Measurements from ENCODE around the gene OBSL1.

The OBSL1 gene

DNA sequence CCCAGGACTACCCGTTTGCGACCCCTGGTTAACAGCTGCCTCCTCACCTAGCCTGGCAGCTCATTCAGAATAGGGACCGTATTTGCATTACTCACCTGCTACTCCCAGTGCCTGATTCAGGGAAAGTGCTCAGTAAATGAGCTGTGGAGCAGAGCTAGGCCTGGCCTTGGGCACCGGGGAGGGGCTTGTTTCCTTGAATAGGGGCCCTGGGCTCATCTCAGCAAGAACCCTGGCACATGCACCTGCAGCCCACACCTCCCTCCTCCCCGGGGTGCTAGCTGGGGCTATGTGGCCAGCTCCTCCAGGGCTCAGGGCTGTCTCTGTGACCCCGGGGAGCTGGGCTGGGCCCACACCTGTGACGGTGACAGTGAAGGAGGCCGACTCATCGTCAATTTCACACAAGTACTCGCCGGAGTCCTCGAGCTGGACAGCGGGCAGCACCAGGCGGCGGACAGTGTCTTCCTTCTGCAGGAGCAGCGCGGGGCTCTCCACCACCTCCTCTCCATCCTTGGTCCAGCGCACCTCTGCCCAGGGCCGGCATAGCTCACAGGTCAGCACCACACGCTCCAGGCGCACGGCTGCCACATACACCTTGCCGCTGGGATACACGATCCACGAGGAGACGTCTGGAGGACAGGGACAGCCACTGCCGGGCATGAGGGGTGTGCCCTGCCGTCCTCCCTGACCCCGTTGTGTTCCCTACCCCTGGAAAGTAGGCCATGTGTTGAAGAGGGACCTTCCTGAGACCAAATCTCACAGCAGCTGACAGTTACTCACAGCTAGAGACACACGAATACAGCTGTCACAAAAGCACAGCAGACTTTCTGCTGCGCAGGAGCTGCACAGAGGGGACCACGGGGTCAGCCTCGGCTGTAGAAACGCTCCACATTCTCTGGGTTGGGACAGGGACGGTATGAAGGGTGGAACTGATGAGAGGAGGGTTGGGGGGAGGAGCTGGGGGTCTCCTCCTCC lies 9.0 kb downstream of the OBSL1 start:
- H3K27ac ChIP-seq (ENCODE audit: low read length) = no peak overlapping the region
- peaks cover 13% of the 10 kb centered on the region; the same call in 1 of the 2 replicates for H3K36me3 ChIP-seq (ENCODE audit: insufficient read depth, low read depth, low read length)
- H3K4me1 ChIP-seq (ENCODE audit: insufficient read depth, low read length) = peaks cover 50% of the 10 kb centered on the region
- H3K9me3 ChIP-seq (ENCODE audit: insufficient read depth, low read depth, low read length) = no peaks in the 10 kb centered on the region
- no peak overlapping the region for H3K4me3 ChIP-seq (ENCODE audit: low read length)
- peak overlapping the region; percentile 45; the same call in 1 of the 2 replicates for H3K9ac ChIP-seq (ENCODE audit: low read depth, low read length)
- no peaks in the 10 kb centered on the region for H3K27me3 ChIP-seq (ENCODE audit: insufficient read depth, low read length)

DNA sequence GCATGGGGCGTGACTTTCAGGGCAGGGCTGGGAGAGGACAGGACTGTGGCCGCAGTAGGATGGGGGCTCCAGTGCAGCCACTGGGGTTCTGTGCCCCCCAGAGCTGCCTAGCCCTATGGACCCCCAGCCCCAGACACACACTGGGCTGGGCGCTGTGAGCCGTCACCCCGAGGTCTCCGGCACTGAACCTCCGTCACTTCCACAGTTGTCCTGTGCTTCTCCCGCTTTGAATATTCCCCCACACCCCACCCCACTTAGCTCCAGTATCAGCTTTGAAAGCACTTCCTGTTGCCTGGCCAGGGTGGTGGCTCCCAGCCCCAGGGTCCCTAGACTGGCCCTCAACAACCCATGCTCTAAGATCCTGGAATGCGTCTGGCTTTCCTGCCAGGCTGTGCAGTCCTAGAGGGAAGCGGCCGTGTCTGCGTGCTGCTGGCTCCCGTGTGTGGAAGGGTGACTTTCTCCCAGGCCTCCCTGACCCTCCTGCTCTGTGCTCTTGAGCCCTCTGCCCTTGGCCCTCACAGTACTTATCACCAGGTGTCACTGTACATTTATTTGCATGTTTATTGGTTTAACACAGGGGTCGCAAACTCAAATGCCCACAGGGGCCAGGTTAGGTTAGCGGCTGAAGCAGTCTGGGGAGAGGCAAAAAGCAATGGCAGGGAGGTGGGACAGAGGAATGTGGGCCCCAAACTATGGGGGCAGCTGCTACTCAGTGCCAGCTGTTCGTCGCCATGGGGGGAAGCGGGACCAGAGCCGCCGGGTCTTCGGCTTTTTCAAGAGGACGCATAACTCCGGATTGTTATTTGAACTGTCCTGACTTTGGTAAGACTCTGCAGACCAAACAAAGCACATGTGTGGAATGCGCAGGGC lies 9.9 kb downstream of the OBSL1 start:
- no peak overlapping the region for H3K4me3 ChIP-seq (ENCODE audit: low read length)
- H3K27ac ChIP-seq (ENCODE audit: low read length) = no peak overlapping the region
- peaks cover 47% of the 10 kb centered on the region for H3K4me1 ChIP-seq (ENCODE audit: insufficient read depth, low read length)
- no peaks in the 10 kb centered on the region for H3K9me3 ChIP-seq (ENCODE audit: insufficient read depth, low read depth, low read length)
- H3K36me3 ChIP-seq (ENCODE audit: insufficient read depth, low read depth, low read length) = peaks cover 8% of the 10 kb centered on the region; the same call in 1 of the 2 replicates
- H3K9ac ChIP-seq (ENCODE audit: low read depth, low read length) = peak overlapping the region; percentile 45; the same call in 1 of the 2 replicates
- H3K27me3 ChIP-seq (ENCODE audit: insufficient read depth, low read length) = no peaks in the 10 kb centered on the region

DNA sequence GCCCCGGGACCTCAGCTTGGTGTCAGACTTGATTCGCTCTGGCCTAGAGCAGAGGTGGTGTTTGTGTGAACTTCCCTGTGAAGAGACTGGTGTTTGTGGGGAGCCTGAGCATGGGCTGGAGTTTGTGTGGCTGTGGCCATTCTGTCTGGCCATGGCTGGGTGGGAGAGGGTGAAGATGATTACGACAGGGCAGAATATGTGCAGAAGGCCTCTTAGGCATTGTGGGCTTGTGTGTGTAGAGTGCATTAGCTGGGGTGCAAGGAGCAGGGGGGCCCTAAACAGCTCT lies 10.5 kb downstream of the OBSL1 start:
- H3K27ac ChIP-seq (ENCODE audit: low read length) = no peak overlapping the region
- H3K9ac ChIP-seq (ENCODE audit: low read depth, low read length) = no peak overlapping the region; the same call in 1 of the 2 replicates
- H3K4me1 ChIP-seq (ENCODE audit: insufficient read depth, low read length) = peaks cover 41% of the 10 kb centered on the region
- H3K9me3 ChIP-seq (ENCODE audit: insufficient read depth, low read depth, low read length) = no peaks in the 10 kb centered on the region
- H3K36me3 ChIP-seq (ENCODE audit: insufficient read depth, low read depth, low read length) = peaks cover 8% of the 10 kb centered on the region; the same call in 1 of the 2 replicates
- H3K27me3 ChIP-seq (ENCODE audit: insufficient read depth, low read length) = no peaks in the 10 kb centered on the region
- no peak overlapping the region for H3K4me3 ChIP-seq (ENCODE audit: low read length)

- Histone ChIP-seq H3K9me3 (ENCODE audit: insufficient read depth, low read depth, low read length) (no peaks in the 10 kb centered on the region), H3K27me3 (ENCODE audit: insufficient read depth, low read length) (no peaks in the 10 kb centered on the region), H3K4me3 (ENCODE audit: low read length) (0 out of 2 replicates have a peak overlapping the region, but pooled peaks have one; percentile 24), H3K9ac (ENCODE audit: low read depth, low read length) (no peak overlapping the region; the same call in 1 of the 2 replicates), H3K4me1 (ENCODE audit: insufficient read depth, low read length) (peaks cover 39% of the 10 kb centered on the region), H3K27ac (ENCODE audit: low read length) (no peak overlapping the region), H3K36me3 (ENCODE audit: insufficient read depth, low read depth, low read length) (peaks cover 8% of the 10 kb centered on the region; the same call in 1 of the 2 replicates)
These were observed 11.1 kb downstream of the OBSL1 start for GRCh38 chr2:219560037-219560892.

GRCh38 chr2:219559156-219559915 lies 12.0 kb downstream of the OBSL1 start:
- H3K4me3 ChIP-seq (ENCODE audit: low read length) = no peak overlapping the region
- H3K36me3 ChIP-seq (ENCODE audit: insufficient read depth, low read depth, low read length) = peaks cover 8% of the 10 kb centered on the region; the same call in 1 of the 2 replicates
- H3K4me1 ChIP-seq (ENCODE audit: insufficient read depth, low read length) = peaks cover 30% of the 10 kb centered on the region

DNA sequence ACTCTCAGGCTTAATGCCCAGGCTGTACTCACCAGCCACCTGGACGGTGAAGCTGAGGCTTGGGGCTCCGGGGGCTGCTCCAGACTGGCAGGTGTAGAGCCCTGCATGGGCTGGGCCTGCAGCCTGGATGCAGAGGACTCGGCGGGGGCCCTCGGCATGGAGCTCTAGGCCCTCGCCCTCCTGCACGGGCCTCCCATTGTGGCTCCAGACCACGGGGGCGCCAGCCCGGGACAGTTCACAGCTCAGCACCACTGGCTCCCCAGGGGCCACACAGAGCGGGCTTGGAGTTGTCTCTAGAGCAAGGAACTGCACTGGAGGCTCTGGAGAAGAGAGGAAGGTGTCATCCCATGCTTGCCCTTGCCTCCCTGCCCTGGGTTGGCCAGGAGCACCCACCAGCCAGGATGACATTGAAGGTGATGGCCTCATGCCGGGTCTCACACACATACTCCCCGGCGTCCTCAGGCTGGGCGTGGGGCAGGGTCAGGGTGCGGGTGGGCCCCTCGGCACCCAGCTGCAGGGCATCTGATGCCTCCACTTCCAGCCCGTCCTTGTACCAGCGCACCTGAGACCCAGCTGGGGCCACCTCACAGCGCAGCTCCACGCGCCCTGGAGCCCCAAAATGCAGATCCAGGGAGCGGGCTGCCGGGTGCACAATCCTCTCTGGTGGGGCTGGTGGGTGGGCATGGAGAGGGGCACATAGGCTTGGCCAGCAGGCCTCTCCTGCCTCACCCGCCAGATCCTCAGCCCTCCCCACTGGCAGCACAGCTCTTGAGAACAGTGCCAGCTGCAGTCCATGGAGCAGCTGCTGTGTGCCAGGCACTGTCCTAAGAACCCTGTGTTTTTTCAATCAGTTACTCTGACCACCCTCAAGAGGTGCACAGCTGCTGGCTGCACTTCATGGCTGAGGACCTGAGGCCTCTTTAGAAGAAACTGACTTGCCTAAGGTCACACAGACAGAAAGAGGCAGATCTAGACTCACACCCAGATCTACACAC lies 13.3 kb downstream of the OBSL1 start:
- Histone ChIP-seq H3K4me1 (ENCODE audit: insufficient read depth, low read length) (peaks cover 31% of the 10 kb centered on the region), H3K4me3 (ENCODE audit: low read length) (no peak overlapping the region), H3K9me3 (ENCODE audit: insufficient read depth, low read depth, low read length) (no peaks in the 10 kb centered on the region), H3K27ac (ENCODE audit: low read length) (no peak overlapping the region), H3K9ac (ENCODE audit: low read depth, low read length) (no peak overlapping the region), H3K36me3 (ENCODE audit: insufficient read depth, low read depth, low read length) (peaks cover 7% of the 10 kb centered on the region; the same call in 1 of the 2 replicates), H3K27me3 (ENCODE audit: insufficient read depth, low read length) (peaks cover 20% of the 10 kb centered on the region)

More at GRCh38 chr2:219559156-219559915, 12.0 kb downstream of the OBSL1 start:
- no peak overlapping the region for H3K27ac ChIP-seq (ENCODE audit: low read length)
- no peaks in the 10 kb centered on the region for H3K9me3 ChIP-seq (ENCODE audit: insufficient read depth, low read depth, low read length)
- H3K27me3 ChIP-seq (ENCODE audit: insufficient read depth, low read length) = peaks cover 8% of the 10 kb centered on the region
- no peak overlapping the region for H3K9ac ChIP-seq (ENCODE audit: low read depth, low read length)

DNA sequence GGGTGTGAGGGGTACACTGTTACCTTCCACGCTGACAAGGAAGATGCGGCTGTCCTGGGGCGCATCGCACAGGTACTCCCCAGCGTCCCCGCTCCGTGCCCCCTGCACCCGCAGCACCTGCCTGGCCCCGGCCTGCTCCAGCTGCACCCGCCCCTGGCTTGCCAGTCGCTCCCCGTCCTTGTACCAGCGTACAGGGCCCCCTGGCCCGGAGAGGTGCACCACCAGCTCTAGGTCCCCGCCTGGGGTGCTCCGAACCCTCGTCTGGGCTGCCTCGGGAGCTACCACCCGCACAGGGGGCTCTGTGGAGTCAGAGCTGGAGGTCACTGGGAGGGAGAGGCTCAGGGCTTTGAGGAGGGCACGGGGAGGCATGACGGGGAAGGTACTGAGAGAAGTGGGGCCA lies 14.0 kb downstream of the OBSL1 start:
- H3K36me3 ChIP-seq (ENCODE audit: insufficient read depth, low read depth, low read length) = no peaks in the 10 kb centered on the region; the same call in 1 of the 2 replicates
- peaks cover 24% of the 10 kb centered on the region for H3K27me3 ChIP-seq (ENCODE audit: insufficient read depth, low read length)
- no peak overlapping the region for H3K9ac ChIP-seq (ENCODE audit: low read depth, low read length)
- H3K4me1 ChIP-seq (ENCODE audit: insufficient read depth, low read length) = peaks cover 28% of the 10 kb centered on the region
- H3K9me3 ChIP-seq (ENCODE audit: insufficient read depth, low read depth, low read length) = no peaks in the 10 kb centered on the region
- H3K27ac ChIP-seq (ENCODE audit: low read length) = no peak overlapping the region
- no peak overlapping the region for H3K4me3 ChIP-seq (ENCODE audit: low read length)

- no peaks in the 10 kb centered on the region for H3K36me3 ChIP-seq (ENCODE audit: insufficient read depth, low read depth, low read length)
These were observed 14.9 kb downstream of the OBSL1 start for GRCh38 chr2:219556413-219556812.

DNA sequence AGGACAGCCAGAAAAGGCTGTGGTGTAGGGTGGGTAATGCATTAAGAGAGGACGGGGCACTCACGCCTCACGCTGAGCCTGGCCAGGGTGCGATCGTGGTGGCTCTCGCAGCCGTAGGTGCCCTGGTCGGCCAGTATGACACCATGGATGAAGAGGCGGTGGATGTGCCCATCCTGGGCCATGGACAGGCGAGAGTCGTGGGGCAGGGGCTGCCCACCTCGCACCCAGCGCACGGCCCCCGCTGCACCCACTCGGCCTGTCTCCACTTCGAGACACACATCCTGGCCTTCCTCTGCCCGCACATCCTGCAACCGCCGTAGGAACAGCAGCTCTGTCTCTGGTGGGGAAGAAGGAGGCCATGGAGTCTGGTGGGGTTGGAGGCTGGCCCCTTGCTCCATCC lies 15.4 kb downstream of the OBSL1 start:
- peaks cover 14% of the 10 kb centered on the region; the same call in 1 of the 2 replicates for H3K4me1 ChIP-seq (ENCODE audit: insufficient read depth, low read length)
- no peak overlapping the region for H3K27ac ChIP-seq (ENCODE audit: low read length)
- H3K36me3 ChIP-seq (ENCODE audit: insufficient read depth, low read depth, low read length) = no peaks in the 10 kb centered on the region
- H3K4me3 ChIP-seq (ENCODE audit: low read length) = no peak overlapping the region
- H3K9ac ChIP-seq (ENCODE audit: low read depth, low read length) = no peak overlapping the region
- no peaks in the 10 kb centered on the region for H3K9me3 ChIP-seq (ENCODE audit: insufficient read depth, low read depth, low read length)
- peaks cover 30% of the 10 kb centered on the region for H3K27me3 ChIP-seq (ENCODE audit: insufficient read depth, low read length)

More at GRCh38 chr2:219556413-219556812, 14.9 kb downstream of the OBSL1 start:
- Histone ChIP-seq H3K9me3 (ENCODE audit: insufficient read depth, low read depth, low read length) (no peaks in the 10 kb centered on the region), H3K4me3 (ENCODE audit: low read length) (no peak overlapping the region), H3K27ac (ENCODE audit: low read length) (no peak overlapping the region), H3K9ac (ENCODE audit: low read depth, low read length) (no peak overlapping the region), H3K27me3 (ENCODE audit: insufficient read depth, low read length) (peaks cover 25% of the 10 kb centered on the region), H3K4me1 (ENCODE audit: insufficient read depth, low read length) (peaks cover 19% of the 10 kb centered on the region)
